HL-60 (cell line): ENCODE data around the gene LMF2.
A peak's percentile ranks its signal among the peaks of the same experiment; 100 is the strongest.
"Not testable (repeated sequence)": the region's sequence is repeated elsewhere in the genome, so short reads cannot be mapped to it uniquely, and the experiment has no call there.

Experiments used
- DNase-seq, 2 experiments: peaks; one replicate each; pipeline ENCODE4 v3.0.0-alpha.2; 2010 to 2020; ENCODE audit warnings: low read depth in 1 of 2, low spot score in 1 of 2
- H3K27ac ChIP-seq: fragments of 250-450 bp; sonication (Bioruptor Pico); replicated peaks from 2 replicates; pipeline ENCODE4 v1.5.1; 2020; ENCODE audit warnings: mild to moderate bottlenecking, moderate library complexity
- H3K27me3 ChIP-seq: fragments of 250-450 bp; sonication (Bioruptor Pico); 2 replicates; pipeline ENCODE4 v1.5.1; 2021; ENCODE audit warnings: mild to moderate bottlenecking, moderate library complexity; ENCODE audit not compliant: insufficient read depth, poor library complexity, severe bottlenecking
- H3K4me3 ChIP-seq: replicated peaks from 2 replicates; pipeline ENCODE4 v1.5.1; 2011; ENCODE audit warnings: mild to moderate bottlenecking, control low read depth, low read length; ENCODE audit not compliant: insufficient read depth
- CTCF ChIP-seq: IDR thresholded peaks from one replicate; pipeline ENCODE4 v1.5.1; 2011; ENCODE audit warnings: low read length, control low read depth, inconsistent platforms; ENCODE audit not compliant: insufficient read depth
- GABPA ChIP-seq: IDR thresholded peaks from 2 replicates; pipeline ENCODE4 v1.6.1; 2012; ENCODE audit warnings: low read depth
- POLR2AphosphoS5 ChIP-seq: IDR thresholded peaks from 2 replicates; pipeline ENCODE4 v1.6.1; 2012; ENCODE audit warnings: low read depth
- REST ChIP-seq: IDR thresholded peaks from 2 replicates; pipeline ENCODE4 v1.6.1; 2012; ENCODE audit warnings: low read depth; ENCODE audit not compliant: insufficient replicate concordance
- SPI1 ChIP-seq: IDR thresholded peaks from 2 replicates; pipeline ENCODE4 v1.6.1; 2012; ENCODE audit warnings: low read depth, mild to moderate bottlenecking, borderline replicate concordance

Gene LMF2

GRCh38 chr22:50535113-50535512 is 27.6 kb upstream of the LMF2 start:
- DNase-seq: no peak
- TF ChIP-seq CTCF: no peak
- no peak for TF ChIP-seq REST
- TF ChIP-seq SPI1: no peak
- no peak for TF ChIP-seq POLR2AphosphoS5
- TF ChIP-seq GABPA: no peak
- Histone ChIP-seq H3K27me3 (no peaks in the 10 kb centered on the region), H3K27ac (peak overlapping the region; percentile 99), H3K4me3 (no peak overlapping the region)

DNA sequence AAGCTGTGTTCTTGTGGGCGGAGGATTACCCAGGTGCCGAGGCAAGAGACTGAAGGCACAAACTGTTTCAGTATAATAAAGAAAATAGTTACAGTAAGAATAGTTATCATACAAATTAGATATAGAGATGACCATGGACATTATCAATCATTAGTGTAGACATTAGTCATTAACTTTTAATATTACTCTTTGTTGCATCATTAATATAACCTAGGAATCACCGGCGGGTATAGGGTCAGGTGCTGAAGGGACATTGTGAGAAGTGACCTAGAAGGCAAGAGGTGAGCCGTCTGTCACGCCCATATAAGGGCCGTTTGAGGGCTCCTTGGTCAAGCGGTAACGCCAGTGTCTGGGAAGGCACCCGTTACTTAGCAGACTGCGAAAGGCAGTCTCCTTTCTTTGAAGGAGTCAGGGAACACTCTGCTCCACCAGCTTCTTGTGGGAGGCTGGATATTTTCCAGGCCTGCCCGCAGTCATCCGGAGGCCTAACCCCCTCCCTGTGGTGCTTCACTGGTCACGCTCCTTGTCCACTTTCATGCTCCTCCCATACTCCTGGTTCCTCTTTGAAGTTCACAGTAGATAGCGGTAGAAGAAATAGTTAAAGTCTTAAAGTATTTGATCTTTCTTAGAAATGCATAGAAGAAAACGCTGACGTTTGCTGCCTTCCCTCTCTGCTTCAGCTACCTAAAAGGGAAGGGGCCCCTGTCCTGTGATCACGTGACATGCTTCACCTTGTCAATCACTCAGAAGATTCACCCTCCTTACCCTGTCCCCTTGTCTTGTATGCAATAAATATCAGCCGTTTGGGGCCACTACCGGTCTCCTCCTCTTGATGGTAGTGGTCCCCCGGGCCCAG is 26.6 kb upstream of the LMF2 start:
- TF ChIP-seq SPI1: peak; percentile 11; the same call in 1 of the 2 replicates
- peak overlapping the region; percentile 99 for H3K27ac ChIP-seq
- not testable (repeated sequence) for H3K27me3 ChIP-seq, H3K4me3 ChIP-seq
- DNase-seq: peak; percentile 70 to 78

DNA sequence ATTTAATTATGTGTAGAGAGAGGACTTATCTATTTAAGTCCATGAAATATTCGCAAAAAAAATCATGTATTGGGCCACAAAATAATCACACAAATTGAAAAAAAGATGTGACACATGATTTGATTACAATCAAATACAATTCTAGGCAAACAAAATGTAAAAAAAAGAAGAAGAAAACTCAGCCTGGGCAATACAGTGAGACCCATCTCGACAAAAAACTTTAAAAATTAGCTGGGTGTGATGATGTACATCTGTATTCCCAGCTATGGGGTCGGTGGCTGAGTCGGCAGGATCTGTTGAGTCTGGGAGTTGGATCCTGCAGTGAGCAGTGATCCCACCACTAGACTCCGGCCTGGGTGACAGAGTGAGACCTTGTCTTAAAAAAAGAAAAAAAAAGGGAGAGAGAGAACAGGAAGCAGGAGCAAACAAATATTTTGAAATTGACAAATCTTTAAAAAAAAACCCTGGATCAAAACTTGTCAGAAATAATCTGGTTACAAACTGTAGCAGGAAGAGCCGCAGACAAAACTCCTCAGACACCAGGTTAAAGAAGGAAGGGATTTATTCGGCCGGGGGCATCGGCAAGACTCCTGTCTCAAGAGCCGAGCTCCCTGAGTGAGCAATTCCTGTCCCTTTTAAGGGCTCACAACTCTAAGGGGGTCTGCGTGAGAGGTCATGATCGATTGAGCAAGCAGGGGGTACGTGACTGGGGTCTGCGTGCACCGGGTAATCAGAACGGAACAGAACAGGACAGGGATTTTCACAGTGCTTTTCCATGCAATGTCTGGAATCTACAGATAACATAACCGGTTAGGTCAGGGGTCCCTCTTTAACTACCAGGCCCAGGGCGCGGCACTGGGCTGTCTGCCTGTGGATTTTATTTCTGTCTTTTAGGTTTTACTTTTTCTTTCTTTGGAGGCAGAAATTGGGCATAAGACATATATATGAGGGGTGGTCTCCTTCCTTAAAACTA is 25.6 kb upstream of the LMF2 start:
- TF ChIP-seq CTCF (no peak), GABPA (no peak), REST (no peak)
- H3K4me3 ChIP-seq: no peak overlapping the region
- no peaks in the 10 kb centered on the region for H3K27me3 ChIP-seq
- no peak for DNase-seq
- peak overlapping the region; percentile 99 for H3K27ac ChIP-seq

- Histone ChIP-seq H3K27ac (peak overlapping the region; percentile 99), H3K4me3 (peak overlapping the region; percentile 58), H3K27me3 (no peaks in the 10 kb centered on the region)
- DNase-seq: peak in 1 of 2 experiments; percentile 47
- TF ChIP-seq REST: no peak
- TF ChIP-seq GABPA: no peak
- TF ChIP-seq SPI1: no peak
- TF ChIP-seq CTCF: no peak
- TF ChIP-seq POLR2AphosphoS5: no peak
Observed at GRCh38 chr22:50531962-50532674, 24.6 kb upstream of the LMF2 start.
